ENCODE data around the gene NFIX. TPM values are rescaled to one million over a fixed set of nuclear protein-coding genes. Genes with fewer than 3 reads are reported as not detected.

The NFIX gene
- total and polyA plus RNA-seq, 9 of the 15 experiments (the other 6 are each of a cell fraction or from before 2014, with no cell fraction given): 0.28 to 26.8 (median 5.4) TPM

DNA sequence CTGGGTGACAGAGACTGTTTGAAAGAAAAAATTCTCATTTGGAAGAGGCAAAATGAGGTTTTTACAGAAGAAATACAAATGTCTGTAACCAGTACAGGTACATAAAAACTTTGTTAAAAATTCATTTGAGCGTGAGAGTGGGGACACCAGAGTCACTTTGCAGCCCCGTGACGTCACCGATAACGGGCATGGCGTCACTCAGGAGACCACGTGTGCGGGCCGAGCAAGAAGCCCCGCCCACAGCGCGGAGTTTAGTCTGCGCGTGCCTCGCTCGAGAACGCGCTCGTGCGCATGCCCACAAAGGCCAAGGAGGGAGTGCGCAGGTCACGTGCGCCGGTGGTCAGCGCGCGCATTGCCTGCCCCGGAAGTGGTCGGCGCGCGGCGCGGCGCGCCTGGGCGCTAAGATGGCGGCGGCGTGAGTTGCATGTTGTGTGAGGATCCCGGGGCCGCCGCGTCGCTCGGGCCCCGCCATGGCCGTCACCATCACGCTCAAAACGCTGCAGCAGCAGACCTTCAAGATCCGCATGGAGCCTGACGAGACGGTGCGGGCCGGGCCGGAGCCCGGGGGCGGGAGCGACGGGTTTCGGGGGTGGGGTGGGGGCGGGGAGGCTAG lies 49.7 kb upstream of the NFIX start, which contains the start of gene RAD23A (continued):
- TF ChIP-seq NONO (IDR thresholded peaks at IDR 0.05; ENCODE audit: low read depth in 2 of 2, low read length in 1 of 2) (peak; percentile 47 to 58; a peak in 1 of 4 replicates), POLR2B (IDR thresholded peaks at IDR 0.05; ENCODE audit: low read depth, partially characterized antibody) (peak; percentile 95), CSDE1 (IDR thresholded peaks at IDR 0.05) (peak in 1 of 2 experiments; percentile 82; a peak in 2 of 4 replicates), ZNF717 (CRISPR knock-in tag; IDR thresholded peaks at IDR 0.05) (no peak), ZBTB34 (CRISPR knock-in tag; IDR thresholded peaks at IDR 0.05) (no peak), ZNF23 (CRISPR knock-in tag; IDR thresholded peaks at IDR 0.05) (peak; percentile 74), POU5F1 (IDR thresholded peaks at IDR 0.05; ENCODE audit: borderline replicate concordance, low read depth, low read length, partially characterized antibody) (no peak), PTRF (tag; IDR thresholded peaks at IDR 0.05) (no peak), TCF7L2 (IDR thresholded peaks at IDR 0.05; ENCODE audit: low read depth, low read length) (no peak), NUFIP1 (IDR thresholded peaks at IDR 0.05; ENCODE audit: partially characterized antibody) (no peak), PML (IDR thresholded peaks at IDR 0.05; ENCODE audit: low read length) (peak; percentile 83), KLF6 (CRISPR knock-in tag; IDR thresholded peaks at IDR 0.05; ENCODE audit: borderline replicate concordance) (no peak), ZNF263 (CRISPR knock-in tag; IDR thresholded peaks at IDR 0.05; ENCODE audit: borderline replicate concordance) (no peak), E4F1 (CRISPR knock-in tag; IDR thresholded peaks at IDR 0.05; ENCODE audit: borderline replicate concordance) (no peak), ZNF436 (CRISPR knock-in tag; IDR thresholded peaks at IDR 0.05) (peak; percentile 48; the same call in 1 of the 2 replicates), ZBTB2 (IDR thresholded peaks at IDR 0.05) (peak; percentile 96), IRF2 (CRISPR knock-in tag; IDR thresholded peaks at IDR 0.05) (no peak)
- TF ChIP-seq, protein P1, sequence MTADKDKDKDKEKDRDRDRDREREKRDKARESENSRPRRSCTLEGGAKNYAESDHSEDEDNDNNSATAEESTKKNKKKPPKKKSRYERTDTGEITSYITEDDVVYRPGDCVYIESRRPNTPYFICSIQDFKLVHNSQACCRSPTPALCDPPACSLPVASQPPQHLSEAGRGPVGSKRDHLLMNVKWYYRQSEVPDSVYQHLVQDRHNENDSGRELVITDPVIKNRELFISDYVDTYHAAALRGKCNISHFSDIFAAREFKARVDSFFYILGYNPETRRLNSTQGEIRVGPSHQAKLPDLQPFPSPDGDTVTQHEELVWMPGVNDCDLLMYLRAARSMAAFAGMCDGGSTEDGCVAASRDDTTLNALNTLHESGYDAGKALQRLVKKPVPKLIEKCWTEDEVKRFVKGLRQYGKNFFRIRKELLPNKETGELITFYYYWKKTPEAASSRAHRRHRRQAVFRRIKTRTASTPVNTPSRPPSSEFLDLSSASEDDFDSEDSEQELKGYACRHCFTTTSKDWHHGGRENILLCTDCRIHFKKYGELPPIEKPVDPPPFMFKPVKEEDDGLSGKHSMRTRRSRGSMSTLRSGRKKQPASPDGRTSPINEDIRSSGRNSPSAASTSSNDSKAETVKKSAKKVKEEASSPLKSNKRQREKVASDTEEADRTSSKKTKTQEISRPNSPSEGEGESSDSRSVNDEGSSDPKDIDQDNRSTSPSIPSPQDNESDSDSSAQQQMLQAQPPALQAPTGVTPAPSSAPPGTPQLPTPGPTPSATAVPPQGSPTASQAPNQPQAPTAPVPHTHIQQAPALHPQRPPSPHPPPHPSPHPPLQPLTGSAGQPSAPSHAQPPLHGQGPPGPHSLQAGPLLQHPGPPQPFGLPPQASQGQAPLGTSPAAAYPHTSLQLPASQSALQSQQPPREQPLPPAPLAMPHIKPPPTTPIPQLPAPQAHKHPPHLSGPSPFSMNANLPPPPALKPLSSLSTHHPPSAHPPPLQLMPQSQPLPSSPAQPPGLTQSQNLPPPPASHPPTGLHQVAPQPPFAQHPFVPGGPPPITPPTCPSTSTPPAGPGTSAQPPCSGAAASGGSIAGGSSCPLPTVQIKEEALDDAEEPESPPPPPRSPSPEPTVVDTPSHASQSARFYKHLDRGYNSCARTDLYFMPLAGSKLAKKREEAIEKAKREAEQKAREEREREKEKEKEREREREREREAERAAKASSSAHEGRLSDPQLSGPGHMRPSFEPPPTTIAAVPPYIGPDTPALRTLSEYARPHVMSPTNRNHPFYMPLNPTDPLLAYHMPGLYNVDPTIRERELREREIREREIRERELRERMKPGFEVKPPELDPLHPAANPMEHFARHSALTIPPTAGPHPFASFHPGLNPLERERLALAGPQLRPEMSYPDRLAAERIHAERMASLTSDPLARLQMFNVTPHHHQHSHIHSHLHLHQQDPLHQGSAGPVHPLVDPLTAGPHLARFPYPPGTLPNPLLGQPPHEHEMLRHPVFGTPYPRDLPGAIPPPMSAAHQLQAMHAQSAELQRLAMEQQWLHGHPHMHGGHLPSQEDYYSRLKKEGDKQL (CRISPR knock-in tag; IDR thresholded peaks at IDR 0.05; ENCODE audit: borderline replicate concordance): no peak
